Measurements from ENCODE around the gene MMP15.
"Not testable (repeated sequence)": the region's sequence is repeated elsewhere in the genome, so short reads cannot be mapped to it uniquely, and the experiment has no call there.

Gene MMP15

DNA sequence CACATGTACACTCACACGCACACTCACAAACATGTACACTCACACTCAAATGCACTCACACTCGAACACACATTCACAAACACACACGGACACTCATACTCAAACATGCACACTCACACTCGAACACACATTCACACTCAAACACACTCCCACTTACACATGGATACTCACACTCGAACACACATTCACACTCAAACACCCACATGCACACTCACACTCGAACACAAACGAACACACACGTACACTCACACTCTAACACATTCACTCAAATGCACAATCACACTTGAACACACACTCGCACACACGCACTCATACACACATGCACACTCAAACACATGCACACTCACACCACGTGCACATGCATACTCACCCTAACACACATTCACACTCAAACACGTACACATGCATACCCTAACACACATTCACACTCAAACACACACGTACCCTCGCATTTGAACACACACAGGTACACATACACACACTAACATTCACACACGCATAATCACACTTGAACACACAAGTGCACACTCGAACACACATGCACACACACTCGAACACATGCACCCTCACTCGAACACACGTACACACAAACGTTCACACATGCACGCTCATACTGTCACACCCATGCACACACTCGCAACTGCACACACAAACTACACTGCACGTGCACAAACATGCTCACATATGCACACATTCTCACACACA, 61.8 kb downstream of the MMP15 start:
- no peak for DNase-seq

DNA sequence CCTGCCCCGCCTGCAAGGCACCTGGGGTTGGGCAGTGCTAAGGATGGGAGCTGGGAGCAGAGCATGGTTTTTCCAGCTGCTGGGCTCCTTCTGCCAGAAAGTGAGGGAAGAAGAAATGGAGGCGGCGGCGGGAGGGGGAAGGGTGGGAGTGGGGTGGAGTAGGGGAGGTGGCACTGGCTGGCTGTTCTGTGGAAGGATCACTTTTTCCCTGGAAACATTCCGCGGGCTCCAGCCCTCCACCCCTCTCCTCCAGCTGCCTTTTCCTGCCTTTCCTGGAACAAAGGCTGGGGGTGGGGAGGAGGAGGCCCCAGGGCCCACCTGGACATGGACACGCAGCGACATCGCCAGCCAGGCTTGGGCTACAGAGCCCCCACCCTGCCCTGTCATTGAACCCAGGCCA, 62.5 kb downstream of the MMP15 start:
- no peak for DNase-seq

DNA sequence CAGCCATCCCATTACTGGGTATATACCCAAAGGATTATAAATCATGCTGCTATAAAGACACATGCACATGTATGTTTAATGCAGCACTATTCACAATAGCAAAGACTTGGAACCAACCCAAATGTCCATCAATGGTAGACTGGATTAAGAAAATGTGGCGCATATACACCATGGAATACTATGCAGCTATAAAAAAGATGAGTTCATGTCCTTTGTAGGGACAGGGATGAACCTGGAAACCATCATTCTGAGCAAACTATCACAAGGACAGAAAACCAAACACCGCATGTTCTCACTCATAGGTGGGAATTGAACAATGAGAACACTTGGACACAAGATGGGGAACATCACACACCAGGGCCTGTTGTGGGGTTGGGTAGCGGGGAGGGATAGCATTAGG, 64.8 kb downstream of the MMP15 start:
- not testable (repeated sequence) for DNase-seq

DNA sequence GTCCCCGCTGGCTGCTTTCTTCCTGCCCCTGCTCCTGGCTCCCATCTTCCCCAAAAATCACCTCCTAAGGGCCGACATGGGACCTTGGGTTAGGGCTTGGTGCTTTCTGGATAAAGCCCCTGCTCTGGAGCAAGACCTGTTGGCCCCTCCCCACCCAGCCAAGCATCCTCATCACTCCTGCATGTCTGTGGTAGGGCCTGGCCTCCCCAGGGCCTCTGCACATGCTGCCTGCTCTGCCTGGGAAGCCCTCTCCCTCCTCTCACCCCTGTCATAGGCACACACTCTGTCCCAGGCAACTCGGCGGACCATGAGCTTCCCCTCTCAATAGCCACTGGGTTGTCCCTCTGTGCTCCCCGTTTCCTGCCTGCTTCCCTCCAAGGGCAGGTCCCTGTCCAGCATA, 68.5 kb downstream of the MMP15 start:
- no peak for DNase-seq

DNA sequence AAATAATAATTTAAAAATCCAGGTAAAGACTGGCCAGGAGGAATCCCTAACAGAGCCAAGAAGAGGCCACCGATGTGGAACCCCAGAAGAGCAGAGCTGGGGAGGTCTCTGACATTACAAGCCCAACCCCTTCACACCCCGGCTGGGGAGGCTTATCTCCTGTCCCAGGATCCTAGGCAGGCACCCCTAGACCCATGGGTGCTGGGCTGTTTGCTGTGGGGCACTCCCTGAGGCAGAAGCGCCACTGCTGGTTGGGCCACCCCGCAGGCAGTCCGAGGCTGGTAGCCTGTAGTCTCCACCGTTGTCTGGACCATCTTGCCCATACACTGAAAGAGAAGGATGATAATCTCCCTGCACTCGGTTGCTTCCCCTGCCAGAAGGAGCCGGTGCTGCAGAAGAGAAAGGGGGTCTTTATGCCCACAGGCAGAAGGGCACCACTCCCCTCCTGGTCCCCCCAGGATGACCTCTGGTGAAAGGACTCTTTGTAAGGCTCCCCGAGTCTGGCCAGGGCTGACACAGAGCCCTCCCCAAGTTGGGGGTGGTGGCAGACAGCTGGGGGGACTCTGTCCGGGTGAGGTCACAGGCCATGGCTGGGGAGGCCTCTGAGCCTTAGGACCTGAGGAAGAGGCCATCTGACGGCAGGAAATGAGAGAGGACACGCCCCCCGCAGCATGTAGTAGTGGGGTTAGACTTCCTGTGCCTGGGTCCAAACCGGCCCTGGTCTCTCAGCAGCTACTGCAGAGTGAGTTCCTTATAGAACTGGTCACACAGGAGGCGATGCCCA, 69.4 kb downstream of the MMP15 start:
- DNase-seq, result no peak

DNA sequence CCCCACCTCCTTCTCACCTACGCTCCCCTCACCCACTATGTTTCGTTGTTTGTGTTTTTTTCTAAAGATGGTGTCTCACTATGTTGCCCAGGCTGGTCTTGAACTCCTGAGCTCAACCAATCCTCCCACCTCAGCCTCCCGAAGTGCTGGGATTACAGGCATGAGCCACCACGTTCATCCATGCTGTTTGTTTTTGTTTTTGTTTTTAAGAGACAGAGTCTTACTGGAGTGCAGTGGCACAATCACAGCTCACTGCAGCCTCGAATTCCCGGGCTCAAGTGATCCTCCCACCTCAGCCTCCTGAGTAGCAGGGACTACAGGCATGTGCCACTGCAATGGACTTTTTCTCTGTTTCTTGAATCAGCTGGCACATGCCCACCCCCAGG, 70.0 kb downstream of the MMP15 start:
- DNase-seq, result not testable (repeated sequence)

DNA sequence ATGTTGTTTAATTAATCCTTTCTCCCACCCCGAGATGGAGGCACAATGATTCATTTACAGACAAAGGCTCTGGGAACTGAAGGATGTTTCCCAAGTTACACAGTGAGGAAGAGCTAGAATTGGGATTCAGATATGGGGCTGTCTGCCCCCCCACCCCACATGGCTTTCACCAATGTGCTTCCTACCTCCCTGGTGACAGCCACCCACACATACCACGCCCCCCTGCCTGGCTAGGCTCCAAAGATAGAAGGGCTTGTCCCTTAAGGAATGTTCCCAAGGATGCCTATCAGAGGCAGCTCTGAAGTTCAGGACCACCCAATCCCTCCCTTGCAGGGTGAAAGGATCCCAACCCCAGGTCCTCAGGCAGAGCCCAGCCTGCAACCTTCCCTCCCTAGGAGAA, 70.7 kb downstream of the MMP15 start:
- DNase-seq, result no peak

All from T1000 (cell line).